Adipocyte (in vitro differentiated cells): Measurements from ENCODE around the gene ZBTB48.
"Not testable (repeated sequence)": the region's sequence is repeated elsewhere in the genome, so short reads cannot be mapped to it uniquely, and the experiment has no call there.

Source experiments
- DNase-seq: peaks from one replicate; pipeline ENCODE4 v3.0.0-alpha.2; 2015; ENCODE audit warnings: low read depth
- H3K27me3 ChIP-seq: replicated peaks from 2 replicates; pipeline ENCODE4 v1.7.0; 2013; ENCODE audit warnings: mild to moderate bottlenecking, low read length, moderate library complexity; ENCODE audit not compliant: control insufficient read depth, insufficient read depth
- H3K36me3 ChIP-seq: 2 replicates; pipeline ENCODE4 v1.7.0; 2013; ENCODE audit warnings: low read length, mild to moderate bottlenecking, moderate library complexity; ENCODE audit not compliant: control insufficient read depth, insufficient read depth, severe bottlenecking
- H3K4me1 ChIP-seq: 2 replicates; pipeline ENCODE4 v1.7.0; 2013; ENCODE audit warnings: mild to moderate bottlenecking, low read length, moderate library complexity; ENCODE audit not compliant: control insufficient read depth, insufficient read depth
- H3K4me3 ChIP-seq: 2 replicates; pipeline ENCODE4 v1.7.0; 2013; ENCODE audit warnings: mild to moderate bottlenecking, low read length, moderate library complexity
- H3K9ac ChIP-seq: 2 replicates; pipeline ENCODE4 v1.7.0; 2013; ENCODE audit warnings: mild to moderate bottlenecking, low read length, moderate library complexity
- H3K9me3 ChIP-seq: 2 replicates; pipeline ENCODE4 v1.7.0; 2013; ENCODE audit warnings: mild to moderate bottlenecking, low read length, moderate library complexity; ENCODE audit not compliant: control insufficient read depth

ZBTB48 gene

GRCh38 chr1:6632588-6633514 lies 53.1 kb downstream of the ZBTB48 start:
- Histone ChIP-seq H3K27me3 (no peaks in the 10 kb centered on the region), H3K4me3 (no peak overlapping the region), H3K9me3 (no peaks in the 10 kb centered on the region), H3K9ac (no peak overlapping the region), H3K4me1 (peaks cover 1% of the 10 kb centered on the region), H3K36me3 (peaks cover 84% of the 10 kb centered on the region)
- DNase-seq = no peak

GRCh38 chr1:6634371-6635052 lies 54.7 kb downstream of the ZBTB48 start:
- Histone ChIP-seq H3K36me3 (peaks cover 69% of the 10 kb centered on the region), H3K9me3 (no peaks in the 10 kb centered on the region), H3K4me1 (peaks cover 13% of the 10 kb centered on the region), H3K27me3 (no peaks in the 10 kb centered on the region), H3K9ac (no peak overlapping the region), H3K4me3 (no peak overlapping the region)
- peak; percentile 29 for DNase-seq

DNA sequence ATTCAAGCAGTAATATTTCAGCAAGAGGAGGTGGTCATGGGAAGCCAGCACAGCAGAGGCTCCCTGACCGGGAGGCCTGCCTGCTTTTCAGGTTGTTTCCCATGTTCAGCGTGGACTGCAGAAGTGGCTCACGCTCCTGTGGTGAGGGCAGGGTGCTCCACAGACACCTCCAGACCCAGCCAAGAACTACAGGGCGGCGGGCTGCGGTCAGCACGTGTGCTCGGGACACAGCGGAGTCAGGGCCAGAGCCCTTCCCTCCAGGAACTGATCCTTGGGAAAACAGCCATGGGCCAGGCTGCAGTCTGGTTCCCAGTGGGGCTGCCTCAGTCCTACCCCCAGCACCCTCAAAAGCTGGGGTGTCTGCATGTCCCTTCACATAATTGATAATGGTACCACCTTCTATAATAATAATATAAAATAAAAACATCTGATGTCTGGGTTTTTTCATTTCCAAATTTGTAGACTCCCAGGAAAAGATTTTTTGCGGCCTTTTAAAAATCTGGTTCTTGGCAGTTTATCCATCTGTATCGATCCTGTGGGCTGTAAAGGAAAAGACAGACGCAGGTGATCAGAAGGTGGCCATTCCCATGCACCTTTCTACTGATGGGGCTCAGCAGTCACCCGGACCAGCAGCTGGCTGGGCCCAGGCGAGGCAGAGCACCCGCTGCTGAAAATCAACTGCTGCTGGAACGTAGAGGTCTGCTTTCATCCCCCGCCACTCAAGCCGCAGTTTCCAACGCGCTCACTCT lies 55.5 kb downstream of the ZBTB48 start:
- H3K9ac ChIP-seq = no peak overlapping the region
- H3K36me3 ChIP-seq = peaks cover 68% of the 10 kb centered on the region
- H3K4me3 ChIP-seq = no peak overlapping the region
- H3K27me3 ChIP-seq = no peaks in the 10 kb centered on the region
- no peaks in the 10 kb centered on the region for H3K9me3 ChIP-seq
- peaks cover 13% of the 10 kb centered on the region for H3K4me1 ChIP-seq
- DNase-seq = no peak

DNA sequence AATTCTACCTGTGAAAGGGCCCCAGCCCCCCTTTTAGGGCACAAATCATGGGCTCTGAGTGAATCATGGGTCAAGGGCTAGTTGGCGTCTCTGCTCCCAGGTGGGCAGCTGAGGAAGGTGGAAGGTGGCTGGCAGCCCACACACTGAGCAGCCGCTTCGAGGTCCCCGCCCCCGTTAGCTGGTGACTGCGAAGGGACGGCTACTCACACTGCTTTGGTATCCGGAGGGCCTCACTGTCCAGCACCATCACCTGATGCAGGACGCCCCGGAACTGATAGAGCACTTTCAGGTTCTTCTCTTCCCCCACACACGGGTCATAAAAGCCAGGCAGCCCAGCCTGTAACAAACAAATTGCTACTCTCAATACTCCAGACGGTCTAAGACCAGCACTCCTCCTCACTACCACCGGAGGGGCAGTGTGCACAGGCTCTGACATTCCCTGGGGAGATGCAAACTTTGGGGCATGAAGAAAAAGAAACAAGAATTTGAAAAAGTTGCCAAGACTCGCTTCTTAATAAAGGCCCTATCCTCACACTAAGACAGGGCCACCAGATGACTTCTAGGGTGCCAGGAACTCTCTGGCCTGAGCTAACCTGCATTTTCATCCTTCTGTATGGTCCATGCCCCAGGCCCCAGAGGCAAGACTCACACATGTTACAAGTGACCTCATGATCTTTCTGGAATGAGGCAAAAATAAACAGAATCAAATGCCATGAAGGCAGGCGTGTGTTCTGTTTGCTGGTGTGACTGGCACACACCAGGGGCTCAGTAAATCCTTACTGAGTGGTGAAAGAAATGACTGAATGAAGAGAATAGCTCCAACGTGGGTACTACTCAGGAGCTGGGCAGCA lies 56.3 kb downstream of the ZBTB48 start:
- no peaks in the 10 kb centered on the region for H3K27me3 ChIP-seq
- no peak overlapping the region for H3K9ac ChIP-seq
- peaks cover 64% of the 10 kb centered on the region for H3K36me3 ChIP-seq
- no peaks in the 10 kb centered on the region for H3K9me3 ChIP-seq
- peak; percentile 53 for DNase-seq
- H3K4me1 ChIP-seq = peaks cover 13% of the 10 kb centered on the region
- no peak overlapping the region for H3K4me3 ChIP-seq

GRCh38 chr1:6636778-6637177 lies 57.0 kb downstream of the ZBTB48 start:
- Histone ChIP-seq H3K4me1 (peaks cover 13% of the 10 kb centered on the region), H3K36me3 (peaks cover 68% of the 10 kb centered on the region)
- not testable (repeated sequence) for H3K27me3 ChIP-seq, DNase-seq, H3K9me3 ChIP-seq, H3K9ac ChIP-seq, H3K4me3 ChIP-seq

DNA sequence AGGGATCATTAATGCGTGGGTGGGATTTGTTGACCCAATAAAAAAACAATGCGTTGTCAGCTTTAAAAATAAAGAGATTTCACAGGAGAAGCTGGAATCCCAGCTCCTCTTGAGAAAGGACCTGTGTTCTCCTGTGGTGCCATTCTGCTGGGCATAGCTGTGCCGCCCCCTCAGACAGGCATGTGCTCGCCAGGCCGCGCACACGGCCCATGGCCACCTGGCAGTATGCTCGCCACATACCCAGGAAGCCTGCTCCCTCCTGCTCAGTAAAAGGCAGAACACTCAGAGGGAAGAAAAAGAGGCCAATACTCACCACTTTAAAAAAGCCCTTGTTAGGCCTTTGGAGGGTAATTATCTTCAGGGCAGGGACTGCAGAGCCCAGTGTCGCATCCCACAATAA lies 58.0 kb downstream of the ZBTB48 start:
- Histone ChIP-seq H3K9me3 (no peaks in the 10 kb centered on the region), H3K9ac (peak overlapping the region; percentile 65), H3K27me3 (no peaks in the 10 kb centered on the region), H3K4me3 (peak overlapping the region; percentile 42), H3K36me3 (peaks cover 71% of the 10 kb centered on the region), H3K4me1 (peaks cover 13% of the 10 kb centered on the region)
- DNase-seq = no peak

GRCh38 chr1:6638226-6638625 lies 58.4 kb downstream of the ZBTB48 start:
- H3K4me1 ChIP-seq = peaks cover 13% of the 10 kb centered on the region
- peak overlapping the region; percentile 42 for H3K4me3 ChIP-seq
- peaks cover 71% of the 10 kb centered on the region for H3K36me3 ChIP-seq

More at GRCh38 chr1:6638226-6638625, 58.4 kb downstream of the ZBTB48 start:
- no peaks in the 10 kb centered on the region for H3K9me3 ChIP-seq
- no peaks in the 10 kb centered on the region for H3K27me3 ChIP-seq
- H3K9ac ChIP-seq = peak overlapping the region; percentile 65
- no peak for DNase-seq
